ENCODE data around the gene ART1.

- TF ChIP-seq YY1 (IDR thresholded peaks at IDR 0.05; ENCODE audit: insufficient read depth, insufficient read length), result no peak
- no peak for TF ChIP-seq SUZ12 (IDR thresholded peaks at IDR 0.05; ENCODE audit: extremely low read depth, insufficient read depth, insufficient read length)
Measured at GRCh38 chr11:3667149-3668035, 22.5 kb downstream of the ART1 start.

All from NT2/D1 (cell line).